Measurements from ENCODE around the gene IP6K2. TPM values are rescaled to one million over a fixed set of nuclear protein-coding genes. Genes with fewer than 3 reads are reported as not detected.

IP6K2 gene
- total and polyA plus RNA-seq, 10 of the 15 experiments (the other 5 are each of a cell fraction or from before 2014, with no cell fraction given), result 25.8 to 95.9 (median 69.0) TPM

- no peak for TF ChIP-seq SREBF2 (IDR thresholded peaks at IDR 0.05; ENCODE audit: low read length)
- TF ChIP-seq SUPT20H (IDR thresholded peaks at IDR 0.05; ENCODE audit: borderline replicate concordance, control insufficient read depth, low read depth, low read length), result no peak
- no peak for TF ChIP-seq FOS (IDR thresholded peaks at IDR 0.05; ENCODE audit: borderline replicate concordance, extremely low read depth, insufficient read length)
- TF ChIP-seq, protein P1, sequence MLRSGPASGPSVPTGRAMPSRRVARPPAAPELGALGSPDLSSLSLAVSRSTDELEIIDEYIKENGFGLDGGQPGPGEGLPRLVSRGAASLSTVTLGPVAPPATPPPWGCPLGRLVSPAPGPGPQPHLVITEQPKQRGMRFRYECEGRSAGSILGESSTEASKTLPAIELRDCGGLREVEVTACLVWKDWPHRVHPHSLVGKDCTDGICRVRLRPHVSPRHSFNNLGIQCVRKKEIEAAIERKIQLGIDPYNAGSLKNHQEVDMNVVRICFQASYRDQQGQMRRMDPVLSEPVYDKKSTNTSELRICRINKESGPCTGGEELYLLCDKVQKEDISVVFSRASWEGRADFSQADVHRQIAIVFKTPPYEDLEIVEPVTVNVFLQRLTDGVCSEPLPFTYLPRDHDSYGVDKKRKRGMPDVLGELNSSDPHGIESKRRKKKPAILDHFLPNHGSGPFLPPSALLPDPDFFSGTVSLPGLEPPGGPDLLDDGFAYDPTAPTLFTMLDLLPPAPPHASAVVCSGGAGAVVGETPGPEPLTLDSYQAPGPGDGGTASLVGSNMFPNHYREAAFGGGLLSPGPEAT (IDR thresholded peaks at IDR 0.05; ENCODE audit: low read depth), result no peak
- TF ChIP-seq PAX8 (IDR thresholded peaks at IDR 0.05), result no peak
- TF ChIP-seq IKZF2 (IDR thresholded peaks at IDR 0.05), result no peak
- no peak for TF ChIP-seq SUZ12 (IDR thresholded peaks at IDR 0.05; ENCODE audit: unreplicated experiment)
- TF ChIP-seq CREM (IDR thresholded peaks at IDR 0.05; ENCODE audit: low read depth), result no peak
- TF ChIP-seq BACH1 (IDR thresholded peaks at IDR 0.05; ENCODE audit: borderline replicate concordance), result no peak
- TF ChIP-seq ATF7 (IDR thresholded peaks at IDR 0.05; ENCODE audit: low read depth), result no peak
Measured at GRCh38 chr3:48750856-48751255, 33.8 kb upstream of the IP6K2 start (continued).

- ChIA-PET CTCF (interaction anchor here (0.5 to 2.3 kb wide), 5 partner anchors 9 to 334 kb away, joined by 3 to 10 read pairs (median 4); no protein-coding TSS in a partner anchor), SMC1A (ENCODE audit: uncharacterized antibody, unreplicated experiment) (interaction anchor here (0.6 kb wide), 2 partner anchors 108 to 1255 kb away, joined by 3 to 4 read pairs; no protein-coding TSS in a partner anchor), POLR2A (no interaction called here), RAD21 (ENCODE audit: unreplicated experiment) (no interaction called here)
- DNase-seq (ENCODE audit: low read depth, low spot score), result no peak
- Histone ChIP-seq H3K27me3 (replicated peaks in 1 of 2; ENCODE audit: control insufficient read depth in 2 of 2, insufficient read depth in 2 of 2, low read length in 1 of 2) (no peaks in the 10 kb centered on the region), H3K4me1 (ENCODE audit: control insufficient read depth, insufficient read depth, low read length) (no peaks in the 10 kb centered on the region), H3K4me2 (ENCODE audit: control insufficient read depth, insufficient read depth) (no peak overlapping the region), H3K9ac (ENCODE audit: control insufficient read depth, insufficient read depth, low read length) (no peak overlapping the region), H3K27ac (ENCODE audit: control insufficient read depth, insufficient read depth) (no peak overlapping the region), H2AFZ (ENCODE audit: control insufficient read depth, low read depth, low read length) (no peak overlapping the region), H3K79me2 (ENCODE audit: control insufficient read depth, insufficient read depth, low read length) (no peaks in the 10 kb centered on the region), H3K36me3 (ENCODE audit: control insufficient read depth in 2 of 2, insufficient read depth in 2 of 2, low read length in 1 of 2) (peaks cover 4 to 16% of the 10 kb centered on the region in 2 experiments), H4K20me1 (ENCODE audit: control insufficient read depth, insufficient read depth) (no peaks in the 10 kb centered on the region), H3K4me3 (no peak overlapping the region), H3K9me3 (replicated peaks; ENCODE audit: control insufficient read depth, insufficient read depth, low read length) (no peaks in the 10 kb centered on the region)
- no peak for ATAC-seq
- 90% methylated on average over 3 of the region's 3 CpGs for WGBS (ENCODE audit: insufficient coverage, insufficient replicate concordance, low lambda C conversion rate, missing lambda C conversion rate)
- FAIRE-seq, result no peak
- no TSS peak for BruUV-seq (replicated peaks)
- in situ Hi-C loops (cut with MboI), result no loop called here
- intact Hi-C loops (cut with micrococcal nuclease; ENCODE audit: unreplicated experiment), result no loop called here
- TF ChIP-seq FOXK2 (IDR thresholded peaks at IDR 0.05) (no peak), SREBF2 (IDR thresholded peaks at IDR 0.05; ENCODE audit: low read length) (no peak), NFYB (IDR thresholded peaks at IDR 0.05; ENCODE audit: insufficient read depth, low read depth, low read length) (no peak), NFYA (IDR thresholded peaks at IDR 0.05; ENCODE audit: borderline replicate concordance, low read depth, low read length) (no peak), NBN (IDR thresholded peaks at IDR 0.05) (no peak), TARDBP (IDR thresholded peaks at IDR 0.05; ENCODE audit: borderline replicate concordance) (no peak), RB1 (IDR thresholded peaks at IDR 0.05; ENCODE audit: borderline replicate concordance) (no peak), CBX3 (IDR thresholded peaks at IDR 0.05; ENCODE audit: borderline replicate concordance, low read depth) (no peak), PRDM15 (CRISPR knock-in tag; IDR thresholded peaks at IDR 0.05) (no peak), ZNF217 (IDR thresholded peaks at IDR 0.05) (no peak), MAX (IDR thresholded peaks at IDR 0.05; ENCODE audit: low read depth, low read length) (no peak), YY1 (IDR thresholded peaks at IDR 0.05; ENCODE audit: low read depth, low read length) (no peak), SMAD5 (IDR thresholded peaks at IDR 0.05; ENCODE audit: low read depth) (no peak)
Measured at GRCh38 chr3:48748754-48749153, 31.7 kb upstream of the IP6K2 start.

All from GM12878 (cell line).